HG03354 (cell line): ENCODE results near the gene SF3B6.
"Not testable (repeated sequence)": the region's sequence is repeated elsewhere in the genome, so short reads cannot be mapped to it uniquely, and the experiment has no call there.

Experiments used
- ATAC-seq: cut with Tn5 transposase; IDR thresholded peaks from one replicate; pipeline ENCODE4 v1.9.1; 2021; ENCODE audit warnings: mild to moderate bottlenecking; ENCODE audit not compliant: unreplicated experiment, poor library complexity, severe bottlenecking

Gene SF3B6

DNA sequence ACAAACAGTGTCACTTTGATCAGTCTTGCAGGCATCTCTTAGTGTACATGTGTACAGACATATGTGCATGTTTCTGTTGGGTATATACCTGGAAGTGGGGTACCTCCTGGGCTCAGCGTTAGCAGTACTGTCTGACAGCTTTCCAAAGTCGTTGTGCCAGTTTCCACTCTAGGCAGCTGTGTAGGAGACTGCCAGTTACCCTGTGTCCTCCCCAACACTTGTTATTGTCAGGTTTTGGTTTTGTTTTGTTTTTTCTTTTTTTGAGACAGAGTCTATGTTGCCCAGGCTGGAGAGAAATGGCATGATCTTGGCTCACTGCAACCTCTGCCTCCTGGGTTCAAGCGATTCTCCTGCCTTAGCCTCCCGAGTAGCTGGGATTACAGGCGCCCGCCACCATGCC is 20.4 kb downstream of the SF3B6 start:
- ATAC-seq: no peak

DNA sequence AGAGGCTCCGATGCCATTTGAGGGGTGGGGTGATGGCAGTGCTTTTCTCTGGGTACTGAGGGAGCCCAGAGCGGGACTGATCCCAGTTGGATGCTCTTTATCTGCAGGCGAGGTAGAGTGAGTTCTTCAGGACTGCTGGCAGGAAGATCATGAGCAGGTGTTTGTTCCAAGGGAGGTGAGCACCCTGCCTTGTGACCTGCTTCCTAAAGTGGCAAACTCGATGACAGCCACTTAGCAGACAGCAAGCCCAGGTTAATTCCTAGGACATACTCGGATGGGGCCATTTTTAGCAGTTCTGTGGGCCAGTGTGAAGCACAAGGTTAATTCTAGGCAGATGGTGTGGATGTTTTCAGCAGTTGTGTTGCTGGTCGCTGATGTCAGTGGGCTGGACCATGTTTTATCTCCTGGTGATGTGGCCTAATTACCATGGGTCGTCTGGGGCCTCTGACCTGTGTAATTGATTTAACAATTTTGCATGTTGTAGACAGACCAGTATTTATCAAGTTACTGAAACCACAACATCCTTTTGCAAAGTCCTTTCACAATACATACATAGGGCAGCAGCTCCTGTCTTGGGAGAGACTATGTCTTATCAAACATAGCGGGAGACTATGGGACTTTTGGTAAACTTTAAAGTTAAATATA is 21.6 kb downstream of the SF3B6 start:
- no peak for ATAC-seq

DNA sequence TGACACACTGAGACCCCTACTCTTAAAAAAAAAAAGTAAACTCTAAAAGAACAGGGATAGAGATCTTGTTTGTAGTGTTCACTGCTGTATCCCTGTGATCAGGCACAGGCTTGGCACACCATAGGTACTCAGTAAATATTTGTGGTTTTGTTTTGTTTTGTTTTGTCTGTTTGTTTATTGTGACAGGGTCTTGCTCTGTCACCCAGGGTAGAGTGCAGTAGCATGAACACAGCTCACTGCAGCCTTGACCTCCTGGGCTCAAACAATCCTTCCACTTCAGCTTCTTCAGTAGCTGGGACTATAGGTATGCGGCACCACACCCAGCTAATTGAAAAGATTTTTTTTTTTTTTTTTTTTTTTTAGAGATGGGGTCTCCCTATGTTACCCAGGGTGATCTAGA is 23.2 kb downstream of the SF3B6 start:
- ATAC-seq: no peak

DNA sequence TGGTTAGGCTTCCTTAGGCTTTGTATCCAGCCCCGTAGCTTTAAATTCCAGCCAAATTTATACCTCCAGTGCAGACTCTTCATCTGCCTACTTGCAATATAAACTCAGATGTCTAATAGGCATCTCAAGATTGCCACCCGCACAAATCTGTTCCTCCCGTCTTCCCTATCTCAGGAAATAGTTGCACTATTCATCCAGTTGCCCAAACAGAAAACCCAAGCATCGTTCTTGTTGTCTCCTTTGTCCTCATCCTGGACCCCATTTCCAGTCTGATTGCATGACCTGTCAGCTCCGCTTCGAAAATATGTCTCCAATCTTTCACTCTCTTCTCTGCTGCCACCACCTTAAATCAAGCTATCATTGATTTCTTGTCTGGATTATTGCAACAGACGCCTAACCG is 24.3 kb downstream of the SF3B6 start:
- ATAC-seq: no peak

GRCh38 chr2:24050041-24050979 is 25.8 kb downstream of the SF3B6 start:
- ATAC-seq: no peak

DNA sequence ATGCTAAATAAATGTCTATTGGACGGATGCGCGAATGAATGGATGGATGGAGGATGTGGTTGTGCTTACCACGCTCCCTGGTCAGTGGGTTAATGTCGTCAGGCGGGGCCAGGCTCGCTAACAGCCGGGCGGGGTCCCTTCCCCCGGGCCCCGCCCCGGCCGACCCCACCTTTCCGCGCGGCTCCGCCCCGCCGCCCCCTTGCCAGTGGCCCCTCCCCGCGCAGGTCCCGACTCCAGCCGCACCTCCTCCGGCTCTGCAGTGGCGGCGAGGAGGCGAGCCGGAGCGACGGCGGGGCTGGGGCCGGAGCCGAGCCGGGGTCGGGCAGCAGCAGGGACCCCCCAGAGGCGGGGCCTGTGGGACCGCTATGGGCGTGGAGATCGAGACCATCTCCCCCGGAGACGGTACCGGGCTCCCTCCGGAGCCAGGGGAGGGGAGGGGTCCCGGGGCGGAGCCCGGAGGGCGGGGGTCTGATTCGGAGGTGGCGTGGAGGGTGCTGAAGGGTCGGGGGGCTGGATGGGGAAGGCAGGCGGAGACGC is 26.6 kb downstream of the SF3B6 start, which contains the start of gene FKBP1B:
Gene FKBP1B, plus strand, starts transcription at position 257 of the 537 bp plus-strand sequence. Its CDS starts 109 bp downstream, at position 366.
- peak; percentile 18 for ATAC-seq

DNA sequence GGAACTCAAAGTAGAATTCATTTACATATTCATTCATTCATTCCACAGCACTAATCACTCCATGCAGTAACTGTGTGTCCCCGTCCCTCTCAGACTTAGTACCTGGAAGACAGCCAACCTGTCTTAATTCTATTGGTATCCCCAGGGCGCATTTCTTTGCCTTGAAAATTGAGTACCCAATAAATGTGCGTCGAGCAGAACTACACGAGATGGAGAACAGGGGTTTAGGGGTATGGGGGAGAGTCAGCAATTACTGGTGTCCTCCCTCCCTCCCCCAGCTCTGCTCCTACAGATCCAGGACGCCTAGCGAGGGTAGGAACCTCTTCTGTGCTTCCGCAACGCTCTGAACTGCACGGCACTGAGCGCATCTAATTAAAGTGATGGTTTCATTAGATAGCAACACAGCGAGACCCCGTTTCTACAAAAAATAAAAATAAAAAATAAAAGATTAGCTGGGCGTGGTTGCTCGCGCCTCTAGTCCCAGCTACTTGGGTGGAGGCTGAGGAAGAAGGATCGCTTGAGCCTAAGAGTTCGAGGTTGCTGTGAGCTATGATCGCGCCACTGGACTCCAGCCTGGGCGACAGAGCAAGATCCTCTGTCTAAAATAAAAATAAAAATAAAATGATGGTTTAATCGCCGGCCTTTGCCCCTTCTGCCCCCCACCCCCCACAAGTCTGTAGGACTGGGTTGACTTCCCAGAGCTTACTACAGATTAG is 27.2 kb downstream of the SF3B6 start:
- no peak for ATAC-seq

GRCh38 chr2:24047703-24048033 is 28.5 kb downstream of the SF3B6 start:
- no peak for ATAC-seq

DNA sequence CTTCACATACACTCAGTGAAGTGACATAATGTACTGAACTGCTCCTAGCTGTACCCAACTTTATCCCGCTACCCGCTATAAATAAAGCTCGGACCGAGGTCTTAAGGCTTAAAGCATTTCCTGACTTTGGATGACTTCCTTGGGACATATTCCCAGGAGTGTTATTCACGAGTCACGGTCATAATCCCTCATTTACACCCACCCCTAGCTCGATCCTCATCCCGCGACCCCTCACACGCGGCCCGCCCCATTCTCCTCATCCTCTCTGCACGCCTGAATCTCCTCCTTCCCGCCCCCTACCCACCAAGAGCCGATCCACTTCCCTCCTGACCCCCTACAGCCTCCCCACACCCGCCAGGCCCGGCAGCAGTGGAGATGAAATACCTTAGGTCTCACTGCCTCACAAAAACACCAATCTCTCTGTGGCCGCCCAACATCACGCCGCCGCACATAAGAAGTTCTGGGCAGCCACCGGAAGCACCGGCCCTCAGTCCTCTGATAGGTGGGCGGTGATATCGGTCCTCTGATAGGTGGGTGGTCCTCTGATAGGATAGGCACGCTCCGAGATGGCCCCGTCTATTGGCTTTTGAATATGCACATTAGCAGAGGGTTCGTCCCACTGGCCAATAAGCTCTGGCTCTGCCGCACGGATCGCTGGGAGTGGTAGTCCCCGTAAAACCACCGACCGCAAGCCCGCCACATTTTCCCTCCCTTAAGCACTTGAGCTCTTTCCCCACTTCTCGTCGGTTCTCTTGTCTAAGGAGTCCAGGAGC is 29.0 kb downstream of the SF3B6 start, which contains the start of gene WDCP:
Gene WDCP, minus strand, starts transcription at position 462 of the 773 bp plus-strand sequence. CDS start 7,897 bp downstream, outside the sequence.
- peak; percentile 100 for ATAC-seq

DNA sequence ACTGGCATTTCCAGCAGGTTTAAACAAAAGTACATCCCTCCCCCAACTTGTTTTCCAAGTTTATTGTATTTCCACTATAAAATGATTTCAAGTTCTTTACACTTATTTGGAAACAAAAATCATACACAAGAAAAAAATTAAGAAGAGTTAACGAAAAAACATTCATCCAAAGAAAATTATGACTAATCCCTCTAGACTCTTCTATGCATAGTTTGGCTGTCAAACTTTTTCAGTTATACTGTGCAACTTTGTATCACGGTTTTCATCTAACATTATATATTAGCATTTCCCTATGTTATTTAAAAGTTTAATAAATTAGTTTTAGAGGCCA is 29.6 kb downstream of the SF3B6 start:
- no peak for ATAC-seq

GRCh38 chr2:24045511-24046508 is 30.3 kb downstream of the SF3B6 start:
- no peak for ATAC-seq

- not testable (repeated sequence) for ATAC-seq
Observed at GRCh38 chr2:24043133-24043532, 33.0 kb downstream of the SF3B6 start.

- ATAC-seq: no peak
Observed at GRCh38 chr2:24040511-24040910, 35.6 kb downstream of the SF3B6 start.

GRCh38 chr2:24038786-24039499 is 37.2 kb downstream of the SF3B6 start:
- ATAC-seq: no peak

- ATAC-seq: no peak
Observed at GRCh38 chr2:24026233-24026632, 49.9 kb downstream of the SF3B6 start.

- ATAC-seq: no peak
Observed at GRCh38 chr2:24024996-24025663, 51.0 kb downstream of the SF3B6 start.

GRCh38 chr2:24024018-24024417 is 52.1 kb downstream of the SF3B6 start:
- ATAC-seq: no peak
